OCI-LY7 (cell line): ENCODE measurements around the gene LPP. TPM values are rescaled to one million over a fixed set of nuclear protein-coding genes. Genes with fewer than 3 reads are reported as not detected.

Experiments
- BruUV-seq: library from RNA; stranded (reverse); fragments of 400-500 nt; replicated peaks from 2 replicates; lab custom pipeline; 2021; lab: Mats Ljungman, UMichigan
- CTCF ChIA-PET: fragments of 300-600 bp; sonication (Branson Sonifier 250); formaldehyde crosslinking; loops from one replicate; lab custom pipeline; 2022; ENCODE audit warnings: antibody characterized with exemption; ENCODE audit not compliant: unreplicated experiment; lab: Charles Lee
- POLR2A ChIA-PET: fragments of 300-600 bp; sonication (Branson Sonifier 250); formaldehyde crosslinking; loops from one replicate; lab custom pipeline; 2022; ENCODE audit warnings: antibody characterized with exemption; lab: Charles Lee
- DNase-seq: peaks from one replicate; pipeline ENCODE4 v3.0.0-alpha.2; 2015; ENCODE audit warnings: low spot score
- H2AFZ ChIP-seq: fragments of 200-600 bp; sonication (generic), shearing (Covaris generic); 2 replicates; pipeline ENCODE4 v1.6.1; 2014; ENCODE audit warnings: mild to moderate bottlenecking, antibody characterized with exemption, low read length, moderate library complexity
- H3K27ac ChIP-seq: fragments of 200-600 bp; sonication (generic); 2 replicates; pipeline ENCODE4 v1.5.1; 2014; ENCODE audit warnings: mixed run types, low read depth, mild to moderate bottlenecking, moderate library complexity, low read length, inconsistent platforms; ENCODE audit not compliant: poor library complexity, severe bottlenecking
- H3K36me3 ChIP-seq: fragments of 200-600 bp; sonication (generic); 2 replicates; pipeline ENCODE4 v1.6.1; 2014; ENCODE audit warnings: mild to moderate bottlenecking, antibody characterized with exemption, low read length, moderate library complexity, mixed read lengths; ENCODE audit not compliant: insufficient read depth
- H3K4me1 ChIP-seq: fragments of 200-600 bp; sonication (generic); 2 replicates; pipeline ENCODE4 v1.5.1; 2014; ENCODE audit warnings: mild to moderate bottlenecking, low read length; ENCODE audit not compliant: insufficient read depth, poor library complexity, severe bottlenecking
- H3K4me2 ChIP-seq: fragments of 200-600 bp; sonication (generic); 2 replicates; pipeline ENCODE4 v1.6.1; 2014; ENCODE audit warnings: mild to moderate bottlenecking, low read length
- H3K4me3 ChIP-seq: fragments of 200-600 bp; sonication (generic); 2 replicates; pipeline ENCODE4 v1.5.1; 2014; ENCODE audit warnings: mild to moderate bottlenecking, low read depth, low read length; ENCODE audit not compliant: poor library complexity, severe bottlenecking
- H3K79me2 ChIP-seq: fragments of 200-600 bp; sonication (generic); 2 replicates; pipeline ENCODE4 v1.6.1; 2016; ENCODE audit warnings: low read depth, mild to moderate bottlenecking, low read length, moderate library complexity, mixed read lengths; ENCODE audit not compliant: insufficient read depth
- H3K9me2 ChIP-seq: fragments of 200-600 bp; sonication (generic); 2 replicates; pipeline ENCODE4 v1.6.1; 2016; ENCODE audit warnings: mild to moderate bottlenecking, low read length, mixed read lengths; ENCODE audit not compliant: insufficient read depth
- H3K9me3 ChIP-seq: fragments of 200-600 bp; sonication (generic); 2 replicates; pipeline ENCODE4 v1.6.1; 2014; ENCODE audit warnings: mild to moderate bottlenecking, mixed run types, low read length, mixed read lengths
- H4K20me1 ChIP-seq: fragments of 200-600 bp; sonication (generic); 2 replicates; pipeline ENCODE4 v1.6.1; 2014; ENCODE audit warnings: mild to moderate bottlenecking, antibody characterized with exemption, low read length, moderate library complexity, mixed read lengths; ENCODE audit not compliant: insufficient read depth
- EZH2phosphoT487 ChIP-seq: fragments of 200-600 bp; sonication (generic); IDR thresholded peaks from 2 replicates; pipeline ENCODE4 v1.6.1; 2018; ENCODE audit warnings: low read depth, borderline replicate concordance, mild to moderate bottlenecking, mixed run types, antibody characterized with exemption, low read length, moderate library complexity, mixed read lengths
- intact Hi-C: fragments of 100-400 bp; cut with micrococcal nuclease; formaldehyde crosslinking; loops from one replicate; pipeline ENCODE4 v1.10.0; 2022; ENCODE audit not compliant: unreplicated experiment
- total RNA-seq, 2 experiments: library from RNA; depleted of rRNA in 1 of 2; stranded (reverse); fragments of >200 nt in 1 of 2; shearing (Covaris generic) in 1 of 2; gene quantifications; 2 replicates each; pipeline ENCODE4 v1.2.3, GENCODE V29; 2014 to 2022
- TF ChIP-seq, protein P1 (sequence below): fragments of 200-600 bp; sonication (generic); conservative IDR thresholded peaks from 2 replicates; pipeline ENCODE4 v1.5.1; 2014; ENCODE audit warnings: mild to moderate bottlenecking, antibody characterized with exemption, low read length, moderate library complexity, mixed read lengths

LPP gene
- total RNA-seq, 2 experiments from 2014 or later, result 10.9 to 119 TPM

DNA sequence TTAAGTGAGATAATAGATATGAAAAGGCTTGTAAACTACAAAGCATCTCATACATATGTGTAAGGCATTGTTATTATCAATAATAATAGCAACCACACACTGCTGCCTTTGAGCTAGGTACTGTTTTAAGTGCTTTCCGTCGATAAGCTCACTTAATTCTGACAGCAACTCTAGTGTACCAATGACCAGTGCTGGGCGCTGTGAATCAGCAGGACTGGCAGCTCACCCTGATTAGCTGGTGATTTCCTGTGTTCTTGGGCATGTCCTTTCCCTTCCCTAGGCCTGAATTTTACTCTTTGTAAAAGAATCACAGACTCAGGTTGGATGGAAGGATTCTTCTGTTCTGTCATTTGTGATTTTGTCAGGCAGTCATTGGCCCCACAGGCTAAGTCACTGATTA lies 215.6 kb downstream of the LPP start:
- DNase-seq, result no peak
- no peak overlapping the region for H3K27ac ChIP-seq
- H3K4me3 ChIP-seq, result no peak overlapping the region
- H3K4me2 ChIP-seq, result no peak overlapping the region
- BruUV-seq, result no TSS peak
- no peaks in the 10 kb centered on the region for H4K20me1 ChIP-seq
- CTCF ChIA-PET, result no interaction called here
- no peak overlapping the region for H2AFZ ChIP-seq
- H3K4me1 ChIP-seq, result no peaks in the 10 kb centered on the region
- no peaks in the 10 kb centered on the region for H3K79me2 ChIP-seq
- no peaks in the 10 kb centered on the region for H3K9me3 ChIP-seq
- intact Hi-C loops, result no loop called here
- POLR2A ChIA-PET, result interaction anchor here (0.6 to 2.6 kb wide), 5 partner anchors 9 to 62 kb away, joined by 3 to 13 read pairs (median 5); no protein-coding TSS in a partner anchor
- H3K36me3 ChIP-seq, result no peaks in the 10 kb centered on the region; the same call in 1 of the 2 replicates
- H3K9me2 ChIP-seq, result no peaks in the 10 kb centered on the region
- TF ChIP-seq EZH2phosphoT487, result no peak
- TF ChIP-seq, protein P1, sequence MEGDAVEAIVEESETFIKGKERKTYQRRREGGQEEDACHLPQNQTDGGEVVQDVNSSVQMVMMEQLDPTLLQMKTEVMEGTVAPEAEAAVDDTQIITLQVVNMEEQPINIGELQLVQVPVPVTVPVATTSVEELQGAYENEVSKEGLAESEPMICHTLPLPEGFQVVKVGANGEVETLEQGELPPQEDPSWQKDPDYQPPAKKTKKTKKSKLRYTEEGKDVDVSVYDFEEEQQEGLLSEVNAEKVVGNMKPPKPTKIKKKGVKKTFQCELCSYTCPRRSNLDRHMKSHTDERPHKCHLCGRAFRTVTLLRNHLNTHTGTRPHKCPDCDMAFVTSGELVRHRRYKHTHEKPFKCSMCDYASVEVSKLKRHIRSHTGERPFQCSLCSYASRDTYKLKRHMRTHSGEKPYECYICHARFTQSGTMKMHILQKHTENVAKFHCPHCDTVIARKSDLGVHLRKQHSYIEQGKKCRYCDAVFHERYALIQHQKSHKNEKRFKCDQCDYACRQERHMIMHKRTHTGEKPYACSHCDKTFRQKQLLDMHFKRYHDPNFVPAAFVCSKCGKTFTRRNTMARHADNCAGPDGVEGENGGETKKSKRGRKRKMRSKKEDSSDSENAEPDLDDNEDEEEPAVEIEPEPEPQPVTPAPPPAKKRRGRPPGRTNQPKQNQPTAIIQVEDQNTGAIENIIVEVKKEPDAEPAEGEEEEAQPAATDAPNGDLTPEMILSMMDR, result no peak

DNA sequence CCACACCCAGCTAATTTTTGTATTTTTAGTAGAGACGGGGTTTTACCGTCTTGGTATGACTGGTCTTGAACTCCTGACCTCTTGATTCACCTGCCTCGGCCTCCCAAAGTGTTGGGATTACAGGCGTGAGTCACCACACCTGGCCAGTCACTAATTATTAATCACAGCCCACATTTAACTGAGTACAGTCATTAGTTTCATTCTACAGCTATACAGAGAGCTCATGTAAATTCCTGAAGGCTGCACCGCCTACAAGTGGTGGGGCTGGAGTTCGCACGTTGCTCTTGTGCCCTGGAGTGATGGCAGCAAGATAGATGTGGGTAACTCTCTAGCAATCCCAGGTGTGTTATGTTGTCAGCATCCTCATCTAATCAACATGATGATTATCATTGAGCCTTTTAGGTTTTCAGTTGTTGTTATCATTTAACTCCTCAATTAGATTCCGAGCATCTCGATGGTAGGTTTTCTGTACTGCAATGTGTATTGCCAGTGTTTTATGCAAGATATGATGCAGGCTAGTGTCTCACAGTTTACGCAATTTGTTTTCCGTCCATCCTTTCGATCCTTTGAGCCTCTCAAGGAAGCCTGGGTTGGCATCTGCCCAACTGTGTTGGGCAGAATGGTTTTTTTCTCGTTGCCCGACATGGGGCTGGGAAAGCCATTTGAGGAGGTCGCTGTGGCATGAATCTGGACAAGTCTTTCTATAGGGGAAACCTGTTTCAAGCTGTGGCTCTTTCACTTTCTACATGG lies 216.3 kb downstream of the LPP start:
- Histone ChIP-seq H3K4me3 (no peak overlapping the region), H3K4me2 (no peak overlapping the region), H2AFZ (no peak overlapping the region), H3K36me3 (no peaks in the 10 kb centered on the region; the same call in 1 of the 2 replicates), H3K9me3 (no peaks in the 10 kb centered on the region), H3K4me1 (no peaks in the 10 kb centered on the region), H3K27ac (no peak overlapping the region), H3K9me2 (no peaks in the 10 kb centered on the region), H3K79me2 (no peaks in the 10 kb centered on the region), H4K20me1 (no peaks in the 10 kb centered on the region)
- POLR2A ChIA-PET, result interaction anchor here (0.7 to 2.6 kb wide), 4 partner anchors 11 to 63 kb away, joined by 3 to 13 read pairs (median 6); no protein-coding TSS in a partner anchor
- CTCF ChIA-PET, result no interaction called here
- no TSS peak for BruUV-seq
- TF ChIP-seq EZH2phosphoT487, result no peak
- TF ChIP-seq, protein P1, result no peak
- intact Hi-C loops, result no loop called here
- no peak for DNase-seq

DNA sequence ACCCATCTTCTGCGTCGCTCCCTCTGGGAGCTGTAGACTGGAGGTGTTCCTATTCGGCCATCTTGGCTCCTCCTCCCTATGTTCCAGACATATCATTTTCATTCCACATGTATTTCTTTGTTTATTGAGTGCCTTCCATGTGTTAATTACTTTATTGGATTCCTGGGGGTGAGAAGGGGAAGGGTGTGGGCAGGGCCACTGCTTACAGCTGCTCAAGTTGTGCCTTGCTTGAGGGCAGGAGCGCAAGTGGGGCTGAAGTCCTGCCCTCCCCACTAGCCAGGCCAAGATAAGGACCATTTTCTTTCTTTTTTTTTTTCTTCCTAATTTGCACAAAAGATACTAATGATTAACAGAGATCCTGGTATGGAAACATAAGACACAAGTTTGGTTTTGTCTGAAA lies 224.8 kb downstream of the LPP start:
- POLR2A ChIA-PET, result interaction anchor here (0.5 to 1.2 kb wide), 2 partner anchors 11 to 14 kb away, joined by 4 to 5 read pairs; no protein-coding TSS in a partner anchor
- no peak for DNase-seq
- no peak overlapping the region for H2AFZ ChIP-seq
- H4K20me1 ChIP-seq, result no peaks in the 10 kb centered on the region
- no peaks in the 10 kb centered on the region for H3K4me1 ChIP-seq
- no peak overlapping the region for H3K4me2 ChIP-seq
- BruUV-seq, result no TSS peak
- 0 out of 2 replicates have a peak, but pooled peaks cover 2% of the 10 kb centered on the region for H3K9me2 ChIP-seq
- no peak overlapping the region for H3K4me3 ChIP-seq
- TF ChIP-seq, protein P1, result no peak
- no peak for TF ChIP-seq EZH2phosphoT487
- no peaks in the 10 kb centered on the region; the same call in 1 of the 2 replicates for H3K36me3 ChIP-seq
- H3K27ac ChIP-seq, result no peak overlapping the region
- no peaks in the 10 kb centered on the region for H3K79me2 ChIP-seq
- intact Hi-C loops, result no loop called here
- CTCF ChIA-PET, result no interaction called here
- H3K9me3 ChIP-seq, result no peaks in the 10 kb centered on the region
